Keratinocyte (primary cell): ENCODE data around the gene INSIG1.

Source experiments
- CTCF ChIP-seq, 3 experiments: IDR thresholded peaks in 1 of 3; conservative IDR thresholded peaks in 1 of 3; optimal IDR thresholded peaks in 1 of 3; 2 replicates in 2 of 3; 3 replicates in 1 of 3; pipeline versions ENCODE3 to v1.5.1; 2011; ENCODE audit warnings: low read length in 3 of 3, mild to moderate bottlenecking in 3 of 3, moderate library complexity in 2 of 3, control low read depth in 1 of 3, inconsistent platforms in 1 of 3; ENCODE audit not compliant: insufficient read depth in 2 of 3; ENCODE audit errors: extremely low read depth in 1 of 3
- EZH2 ChIP-seq: IDR thresholded peaks from one replicate; pipeline ENCODE4 v1.6.1; 2012; ENCODE audit warnings: inconsistent platforms, mild to moderate bottlenecking, low read length, moderate library complexity

GRCh38 chr7:155280446-155281397 lies 17.0 kb upstream of the INSIG1 start:
- no peak for TF ChIP-seq CTCF (optimal IDR thresholded peaks at IDR 0.05 in 1 of 3, IDR thresholded peaks at IDR 0.05 in 1 of 3, conservative IDR thresholded peaks at IDR 0.05 in 1 of 3; ENCODE audit: extremely low read depth in 1 of 3, insufficient read depth in 2 of 3, low read length in 3 of 3)
- no peak for TF ChIP-seq EZH2
